ENCODE results near the gene NCOA4.

The NCOA4 gene

GRCh38 chr10:46022978-46023702 is 7.3 kb downstream of the NCOA4 start (continued):
- no peak for TF ChIP-seq ZNF518A (tag by site-specific recombination; conservative IDR thresholded peaks at IDR 0.05; ENCODE audit: low read depth)
- TF ChIP-seq ZNF341 (tag by site-specific recombination; IDR thresholded peaks at IDR 0.05; ENCODE audit: low read depth), result no peak; the same call in 1 of the 2 replicates
- TF ChIP-seq ZNF510 (tag by site-specific recombination; IDR thresholded peaks at IDR 0.05; ENCODE audit: insufficient replicate concordance), result no peak
- peak; percentile 71; the same call in 1 of the 2 replicates for TF ChIP-seq KLF8 (tag by site-specific recombination; IDR thresholded peaks at IDR 0.05)
- TF ChIP-seq ZXDB (tag by site-specific recombination; IDR thresholded peaks at IDR 0.05), result peak; percentile 80; the same call in 1 of the 2 replicates
- peak; percentile 67 for TF ChIP-seq SP3 (tag by site-specific recombination; IDR thresholded peaks at IDR 0.05)
- TF ChIP-seq ELK4 (IDR thresholded peaks at IDR 0.05; ENCODE audit: borderline replicate concordance, low read depth, low read length), result no peak
- no peak for TF ChIP-seq ZNF202 (tag by site-specific recombination; IDR thresholded peaks at IDR 0.05; ENCODE audit: borderline replicate concordance)
- no peak for TF ChIP-seq ZNF140 (tag by site-specific recombination; IDR thresholded peaks at IDR 0.05)
- no peak for TF ChIP-seq ZFP41 (tag by site-specific recombination; IDR thresholded peaks at IDR 0.05; ENCODE audit: borderline replicate concordance)
- no peak for TF ChIP-seq MEIS1 (CRISPR knock-in tag; IDR thresholded peaks at IDR 0.05; ENCODE audit: borderline replicate concordance)
- no peak for TF ChIP-seq ZNF362 (tag by site-specific recombination; IDR thresholded peaks at IDR 0.05)
- no peak for TF ChIP-seq ZSCAN23 (tag by site-specific recombination; IDR thresholded peaks at IDR 0.05)
- no peak for TF ChIP-seq ZNF747 (tag by site-specific recombination; IDR thresholded peaks at IDR 0.05)
- peak; percentile 78; the same call in 1 of the 2 replicates for TF ChIP-seq ZEB2 (tag by site-specific recombination; IDR thresholded peaks at IDR 0.05)
- no peak for TF ChIP-seq ZNF664 (tag by site-specific recombination; IDR thresholded peaks at IDR 0.05)
- TF ChIP-seq ZNF514 (tag by site-specific recombination; IDR thresholded peaks at IDR 0.05), result no peak
- TF ChIP-seq ZNF148 (tag by site-specific recombination; IDR thresholded peaks at IDR 0.05; ENCODE audit: borderline replicate concordance), result no peak
- no peak for TF ChIP-seq ZNF473 (tag by site-specific recombination; IDR thresholded peaks at IDR 0.05)
- no peak for TF ChIP-seq ZBTB44 (tag by site-specific recombination; IDR thresholded peaks at IDR 0.05)
- no peak for TF ChIP-seq MYNN (tag by site-specific recombination; IDR thresholded peaks at IDR 0.05; ENCODE audit: borderline replicate concordance)
- TF ChIP-seq ZNF114 (tag by site-specific recombination; IDR thresholded peaks at IDR 0.05), result no peak
- no peak for TF ChIP-seq ZNF416 (tag by site-specific recombination; IDR thresholded peaks at IDR 0.05)
- no peak for TF ChIP-seq ATF2 (tag by site-specific recombination; IDR thresholded peaks at IDR 0.05; ENCODE audit: low read depth)
- no peak for TF ChIP-seq ZNF324 (tag by site-specific recombination; IDR thresholded peaks at IDR 0.05)
- no peak for TF ChIP-seq ZNF555 (tag by site-specific recombination; conservative IDR thresholded peaks at IDR 0.05)
